GM18511 (cell line): ENCODE results near the gene RFTN1.

Experiments
- ATAC-seq: cut with Tn5 transposase; IDR thresholded peaks from one replicate; pipeline ENCODE4 v1.9.1; 2021; ENCODE audit warnings: mild to moderate bottlenecking, moderate library complexity; ENCODE audit not compliant: unreplicated experiment

RFTN1 gene

GRCh38 chr3:16533928-16534574 lies 20.6 kb upstream of the RFTN1 start:
- ATAC-seq = no peak

DNA sequence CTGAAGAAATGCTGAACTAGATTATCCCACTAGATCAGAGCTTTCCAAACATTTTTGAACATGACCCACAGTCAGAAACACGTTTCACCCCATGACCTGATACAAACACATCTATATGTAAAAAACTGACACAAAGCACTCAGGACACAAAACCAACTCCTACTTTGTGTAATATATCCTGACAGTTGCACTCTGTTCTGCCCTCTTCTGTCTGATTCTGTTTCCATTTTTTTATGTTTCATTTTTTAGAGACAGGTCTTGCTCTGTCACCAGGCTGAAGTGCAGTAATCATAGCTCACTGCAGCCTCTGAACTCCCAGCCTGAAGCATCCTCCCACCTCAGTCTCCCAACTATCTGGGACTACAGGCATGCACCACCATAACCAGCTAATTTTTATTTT lies 15.8 kb upstream of the RFTN1 start:
- ATAC-seq = no peak

GRCh38 chr3:16528581-16528993 lies 15.1 kb upstream of the RFTN1 start:
- ATAC-seq = no peak

- no peak for ATAC-seq
Measured at GRCh38 chr3:16528106-16528505, 14.6 kb upstream of the RFTN1 start.

DNA sequence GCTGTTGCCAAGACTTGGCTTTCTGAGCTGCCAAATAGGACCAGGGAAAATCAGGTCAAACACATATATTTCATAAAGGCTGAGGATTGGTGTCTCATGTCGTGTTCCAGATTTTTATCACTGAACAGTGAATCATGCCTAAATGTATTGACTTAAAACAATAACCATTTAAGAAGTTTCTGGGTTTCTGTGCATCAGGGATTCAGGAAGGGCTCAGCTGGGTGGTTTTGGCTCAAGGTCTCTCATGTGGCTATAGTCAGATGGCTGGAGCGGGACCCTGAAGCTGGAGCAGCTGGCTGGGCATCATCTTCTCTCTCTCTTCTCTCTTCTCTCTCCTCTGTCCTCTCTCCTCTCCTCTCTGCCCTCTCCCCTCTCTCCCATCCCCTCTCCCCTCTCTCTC lies 10.7 kb upstream of the RFTN1 start:
- no peak for ATAC-seq

DNA sequence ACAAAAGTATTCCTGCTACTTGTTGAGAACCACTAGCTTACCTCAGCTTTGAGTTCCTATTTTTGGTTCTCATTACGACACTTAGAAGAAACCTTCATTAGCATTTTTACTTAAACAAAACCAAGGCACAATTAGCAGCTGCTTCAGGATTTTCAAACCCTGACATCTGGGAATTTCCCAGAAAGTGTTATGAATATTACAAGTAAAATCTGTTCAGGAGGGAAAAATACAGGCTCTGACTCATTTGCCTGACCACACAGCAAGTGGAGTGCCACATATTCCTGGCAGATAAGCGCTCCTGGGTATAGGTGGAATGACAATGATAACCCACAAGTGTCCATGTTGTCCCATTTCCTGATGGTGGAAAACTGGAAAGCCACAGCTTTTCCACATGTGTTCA lies 10.3 kb upstream of the RFTN1 start:
- no peak for ATAC-seq

DNA sequence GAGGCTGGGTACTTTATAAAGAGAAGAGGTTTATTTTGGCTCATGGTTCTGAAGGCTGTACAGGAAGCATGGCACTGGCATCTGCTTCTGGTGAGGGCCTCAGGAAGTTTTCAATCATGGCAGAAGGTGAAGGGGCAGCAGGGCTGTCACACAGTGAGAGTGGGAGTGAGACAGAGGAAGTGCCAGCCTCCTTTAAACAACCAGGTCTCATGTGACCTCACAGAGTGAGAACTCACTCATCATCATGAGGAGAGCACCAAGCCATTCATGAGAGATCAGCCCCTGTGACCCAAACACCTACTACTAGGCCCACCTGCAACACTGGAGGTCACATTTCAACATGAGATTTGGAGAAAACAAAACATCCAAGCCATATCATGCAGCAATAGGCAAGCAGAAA lies 9.3 kb upstream of the RFTN1 start:
- no peak for ATAC-seq

GRCh38 chr3:16520970-16521881 lies 7.7 kb upstream of the RFTN1 start:
- peak; percentile 63 for ATAC-seq

GRCh38 chr3:16520241-16520969 lies 6.9 kb upstream of the RFTN1 start:
- ATAC-seq = no peak

DNA sequence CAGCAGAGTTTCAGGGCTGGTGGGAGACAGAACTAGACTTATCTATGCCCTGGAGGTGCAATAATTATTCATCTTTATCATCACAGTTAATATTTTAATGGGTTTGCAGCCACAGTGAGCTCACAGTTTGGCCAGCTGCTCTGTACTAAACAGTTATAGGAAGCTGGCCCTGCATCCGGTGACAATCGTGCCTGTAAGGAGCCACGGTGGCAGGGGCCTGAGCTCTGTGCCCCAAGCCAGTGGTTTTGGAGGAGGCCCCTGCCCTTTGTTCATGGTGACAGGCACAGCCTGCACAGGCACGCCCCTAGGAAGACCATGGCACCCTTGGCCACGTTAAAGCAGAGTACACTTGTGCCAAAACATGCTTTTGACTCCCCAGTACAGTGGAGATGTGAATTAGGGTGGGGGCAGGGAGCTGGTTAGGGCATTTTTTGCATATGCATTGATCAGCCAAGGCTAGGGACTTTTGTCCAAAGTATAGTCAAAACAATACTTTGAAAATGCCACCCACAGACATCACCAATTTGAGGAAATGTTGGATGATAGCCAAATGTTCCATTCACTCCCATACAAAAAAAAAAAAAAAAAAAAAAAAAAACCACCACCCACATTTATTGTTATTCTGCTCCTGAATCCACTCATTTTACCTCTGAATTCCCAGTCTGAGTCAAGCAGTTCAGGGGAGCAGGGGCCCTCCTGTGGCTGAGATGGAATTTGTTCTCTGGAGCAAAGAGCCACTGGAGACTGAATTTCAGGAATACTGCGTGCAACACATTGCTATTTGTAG lies 3.4 kb upstream of the RFTN1 start:
- ATAC-seq = peak; percentile 14

DNA sequence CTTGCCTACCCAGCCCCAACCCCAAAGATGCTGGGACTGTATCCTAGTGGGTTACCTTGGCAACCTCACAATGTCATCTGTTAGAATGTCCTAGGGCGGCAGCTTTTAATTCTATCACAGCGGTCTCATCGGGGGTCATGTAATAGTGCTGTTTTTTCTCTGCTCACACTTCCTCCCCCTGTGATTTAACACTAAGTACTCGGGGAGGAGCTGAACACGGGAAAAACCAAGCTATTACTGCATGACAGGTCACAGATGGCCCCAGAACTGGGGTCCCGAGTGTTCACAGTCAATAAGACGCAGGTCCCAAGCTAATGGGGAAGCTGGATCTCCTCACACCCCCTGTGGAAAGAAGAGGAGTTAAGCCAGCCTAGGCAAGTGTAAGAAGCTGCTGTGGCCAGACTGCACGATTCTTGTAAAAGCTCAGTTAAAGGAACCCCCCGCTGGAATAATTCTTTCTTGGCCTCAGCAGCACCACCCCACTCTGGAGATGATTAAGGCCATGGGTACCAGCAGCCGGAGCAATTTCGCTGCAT lies 2.5 kb upstream of the RFTN1 start:
- no peak for ATAC-seq

DNA sequence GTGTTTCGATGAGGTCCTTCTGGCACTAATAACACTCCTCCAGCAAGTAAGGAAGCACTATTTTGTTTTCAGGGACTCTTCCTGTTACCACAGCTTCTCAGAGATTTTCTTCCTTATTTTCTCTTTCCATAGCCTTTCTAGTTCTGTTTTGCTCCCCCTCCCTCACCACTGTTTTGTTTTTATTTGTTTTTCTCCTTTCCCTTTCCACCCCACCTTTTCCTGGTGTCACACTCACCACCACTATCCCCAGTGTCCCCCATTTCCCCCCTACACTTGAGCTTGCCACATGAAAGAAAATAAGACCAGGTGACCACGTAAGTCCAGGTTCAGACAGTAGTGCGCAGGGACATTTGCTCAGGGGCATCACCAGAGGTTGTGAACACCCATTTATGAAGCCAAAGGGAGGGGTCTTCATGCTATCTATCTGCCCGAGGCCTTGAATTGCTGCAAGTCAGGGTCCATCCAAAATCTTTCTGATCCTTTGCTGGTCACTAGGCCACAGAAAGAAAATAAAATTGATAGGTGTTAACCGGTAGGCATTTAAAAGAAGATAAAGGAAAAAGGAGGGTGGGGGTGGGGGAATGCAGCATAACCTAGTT lies 1.4 kb upstream of the RFTN1 start:
- ATAC-seq = no peak

DNA sequence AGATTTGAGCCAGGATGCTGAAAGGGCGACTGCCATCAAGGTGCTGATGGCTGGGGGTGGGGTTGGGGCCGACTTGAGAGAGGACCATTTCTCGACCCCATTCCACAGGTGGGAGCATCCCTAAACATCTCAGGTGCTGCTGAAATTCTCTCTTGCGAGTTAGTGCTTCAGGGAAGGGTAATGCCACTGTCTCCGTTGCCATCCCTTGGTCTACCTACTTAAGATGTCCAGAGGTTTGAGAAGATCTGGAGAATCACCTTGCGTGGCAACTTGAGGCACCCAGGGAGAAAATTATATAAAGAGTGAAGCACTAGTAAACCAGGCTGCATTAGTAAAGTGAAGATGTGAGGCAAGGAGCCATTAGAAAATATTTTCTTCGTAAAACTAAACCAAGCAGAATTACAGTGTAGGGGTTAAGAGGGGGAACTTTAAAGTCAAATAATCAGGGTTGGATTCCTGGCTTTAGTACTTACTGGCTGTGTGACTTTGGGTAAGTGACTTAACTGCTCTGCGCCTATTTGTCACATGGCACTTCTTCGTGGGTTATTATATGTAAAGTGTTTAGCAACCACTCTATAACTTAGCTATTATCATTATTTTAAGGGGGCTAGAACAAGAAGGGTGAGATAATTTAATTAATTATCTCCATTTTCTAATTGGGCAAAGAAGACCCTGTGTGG lies 662 bp upstream of the RFTN1 start:
- ATAC-seq = no peak

- ATAC-seq = peak; percentile 24
Measured at GRCh38 chr3:16512435-16513140, 911 bp downstream of the RFTN1 start.

DNA sequence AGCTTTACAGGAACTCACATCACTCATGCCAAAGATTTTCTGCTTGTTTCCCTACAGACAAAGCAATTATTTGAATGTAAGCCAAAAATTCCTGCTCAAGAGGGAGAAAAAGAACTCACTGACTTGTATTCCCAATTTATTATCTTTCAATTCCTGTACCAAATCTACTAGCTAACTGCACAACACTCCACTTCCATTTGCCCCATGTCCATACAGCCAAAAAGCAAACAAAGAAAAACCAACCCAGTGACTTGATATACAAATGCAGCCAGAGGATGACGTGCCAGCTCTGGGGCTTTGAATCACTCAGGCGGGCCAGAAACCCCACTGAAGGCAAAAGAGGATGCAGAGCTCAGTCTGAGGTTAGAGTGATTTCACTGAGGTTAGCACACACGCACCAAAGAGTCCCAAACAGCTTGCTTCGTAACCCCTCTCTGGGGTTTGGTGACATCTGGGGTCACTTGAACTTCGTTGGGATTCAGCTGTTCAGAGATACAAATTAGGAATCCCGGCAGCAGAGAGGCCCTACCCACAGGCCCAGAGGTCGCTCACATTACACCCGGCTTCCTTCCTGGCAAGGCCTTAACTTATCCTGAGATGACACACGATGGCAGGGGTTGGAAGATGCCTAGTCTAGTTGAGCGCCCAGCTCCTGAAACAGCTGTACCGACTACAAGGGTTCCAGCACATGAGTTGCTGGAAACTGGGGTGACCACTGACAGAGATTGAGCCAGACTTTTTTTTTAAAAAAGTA lies 1.6 kb downstream of the RFTN1 start:
- ATAC-seq = peak; percentile 52

DNA sequence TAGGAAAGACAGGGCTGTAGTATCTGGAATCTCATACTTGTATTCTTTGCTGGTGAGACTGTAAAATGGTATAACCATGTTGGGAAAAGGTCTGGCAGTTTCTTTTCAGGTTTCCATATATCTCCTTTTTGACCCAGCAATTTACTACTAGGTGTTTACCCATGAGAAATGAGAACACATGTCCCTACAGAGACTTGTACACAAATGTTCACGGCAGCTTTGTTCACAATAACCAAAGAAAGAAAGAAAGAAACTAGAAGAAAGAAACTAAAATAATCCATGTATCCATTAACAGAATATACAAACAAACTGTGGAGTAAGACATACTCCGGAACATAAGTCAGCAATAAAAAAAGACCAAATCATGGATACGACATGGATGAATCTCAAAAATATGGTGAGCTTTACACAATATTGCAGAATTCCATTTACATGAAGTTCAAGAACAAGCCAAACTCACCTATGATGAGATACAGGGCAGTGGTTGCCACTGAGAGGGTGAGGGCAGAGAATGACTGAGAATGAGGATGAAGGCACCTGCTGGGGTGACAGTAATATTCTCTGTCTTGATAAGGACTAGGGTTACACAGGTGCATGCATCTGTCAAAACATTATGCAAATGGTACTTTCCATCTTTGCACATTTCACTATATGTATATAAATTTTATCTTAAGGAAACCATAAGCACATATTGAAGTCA lies 2.7 kb downstream of the RFTN1 start:
- no peak for ATAC-seq

GRCh38 chr3:16509721-16510619 lies 3.5 kb downstream of the RFTN1 start:
- peak; percentile 23 for ATAC-seq
